Nephron (organoid): ENCODE data around the gene PODN.

Experiments
- H3K27ac Mint-ChIP-seq, 3 experiments: 2 replicates each; pipeline ENCODE4 v1.8.0; 2020; ENCODE audit warnings: mixed read lengths in 3 of 3, mild to moderate bottlenecking in 2 of 3, moderate library complexity in 1 of 3
- H3K27me3 Mint-ChIP-seq: 2 replicates; pipeline ENCODE4 v1.8.0; 2021; ENCODE audit warnings: low read depth, mild to moderate bottlenecking, moderate library complexity, mixed read lengths
- H3K36me3 Mint-ChIP-seq: 2 replicates; pipeline ENCODE4 v1.8.0; 2020; ENCODE audit warnings: low read depth, mixed read lengths
- H3K4me1 Mint-ChIP-seq: 2 replicates; pipeline ENCODE4 v1.8.0; 2020; ENCODE audit warnings: mixed read lengths
- H3K4me3 Mint-ChIP-seq, 3 experiments: 2 replicates each; pipeline ENCODE4 v1.8.0; 2020; ENCODE audit warnings: mild to moderate bottlenecking in 3 of 3, mixed read lengths in 3 of 3, moderate library complexity in 2 of 3
- H3K9me3 Mint-ChIP-seq: 2 replicates; pipeline ENCODE4 v1.8.0; 2020; ENCODE audit warnings: mixed read lengths
- CTCF ChIP-seq, 3 experiments: fragments of 200-600 bp; sonication (generic); IDR thresholded peaks; one replicate each; pipeline ENCODE4 v1.5.0; 2021; ENCODE audit warnings: antibody characterized with exemption in 3 of 3; ENCODE audit not compliant: unreplicated experiment in 3 of 3

The PODN gene

GRCh38 chr1:53110370-53111072 is 48.5 kb downstream of the PODN start:
- Mint-ChIP-seq H3K36me3 (no peaks in the 10 kb centered on the region), H3K4me1 (peaks cover 17% of the 10 kb centered on the region), H3K4me3 (no peak overlapping the region), H3K27me3 (peaks cover 14% of the 10 kb centered on the region), H3K9me3 (no peaks in the 10 kb centered on the region), H3K27ac (peak overlapping the region; percentile 1 to 53 (median 5))
- TF ChIP-seq CTCF (IDR thresholded peaks at IDR 0.05; ENCODE audit: unreplicated experiment in 3 of 3): no peak

GRCh38 chr1:53111073-53111556 is 49.1 kb downstream of the PODN start:
- no peak for TF ChIP-seq CTCF (IDR thresholded peaks at IDR 0.05; ENCODE audit: unreplicated experiment in 3 of 3)
- Mint-ChIP-seq H3K4me3 (no peak overlapping the region), H3K4me1 (peaks cover 17% of the 10 kb centered on the region), H3K36me3 (no peaks in the 10 kb centered on the region), H3K9me3 (no peaks in the 10 kb centered on the region), H3K27me3 (peaks cover 14% of the 10 kb centered on the region), H3K27ac (peak overlapping the region; percentile 1 to 53 (median 5))

- no peak overlapping the region for H3K4me3 Mint-ChIP-seq
- H3K4me1 Mint-ChIP-seq: peaks cover 17% of the 10 kb centered on the region
- peaks cover 14% of the 10 kb centered on the region for H3K27me3 Mint-ChIP-seq
- no peak for TF ChIP-seq CTCF (IDR thresholded peaks at IDR 0.05; ENCODE audit: unreplicated experiment in 3 of 3)
- no peaks in the 10 kb centered on the region for H3K9me3 Mint-ChIP-seq
- peak overlapping the region in 1 of 3 experiments; percentile 5 for H3K27ac Mint-ChIP-seq
- no peaks in the 10 kb centered on the region for H3K36me3 Mint-ChIP-seq
These were observed 49.7 kb downstream of the PODN start for GRCh38 chr1:53111693-53112092.

GRCh38 chr1:53112271-53112774 is 50.3 kb downstream of the PODN start:
- TF ChIP-seq CTCF (IDR thresholded peaks at IDR 0.05; ENCODE audit: unreplicated experiment in 3 of 3): no peak
- Mint-ChIP-seq H3K27ac (no peak overlapping the region), H3K27me3 (peaks cover 20% of the 10 kb centered on the region), H3K4me3 (no peak overlapping the region), H3K9me3 (no peaks in the 10 kb centered on the region), H3K36me3 (no peaks in the 10 kb centered on the region), H3K4me1 (peaks cover 22% of the 10 kb centered on the region)

GRCh38 chr1:53112861-53113260 is 50.8 kb downstream of the PODN start:
- H3K9me3 Mint-ChIP-seq: no peaks in the 10 kb centered on the region
- no peaks in the 10 kb centered on the region for H3K36me3 Mint-ChIP-seq
- no peak overlapping the region for H3K27ac Mint-ChIP-seq
- no peak for TF ChIP-seq CTCF (IDR thresholded peaks at IDR 0.05; ENCODE audit: unreplicated experiment in 3 of 3)
- peaks cover 24% of the 10 kb centered on the region for H3K4me1 Mint-ChIP-seq
- H3K4me3 Mint-ChIP-seq: no peak overlapping the region
- H3K27me3 Mint-ChIP-seq: peaks cover 24% of the 10 kb centered on the region

- Mint-ChIP-seq H3K27ac (no peak overlapping the region), H3K27me3 (peaks cover 24% of the 10 kb centered on the region), H3K36me3 (no peaks in the 10 kb centered on the region), H3K9me3 (no peaks in the 10 kb centered on the region), H3K4me1 (peaks cover 24% of the 10 kb centered on the region), H3K4me3 (no peak overlapping the region)
- no peak for TF ChIP-seq CTCF (IDR thresholded peaks at IDR 0.05; ENCODE audit: unreplicated experiment in 3 of 3)
These were observed 52.1 kb downstream of the PODN start for GRCh38 chr1:53114090-53114489.
